IPS-15b (cell line): ENCODE measurements around the gene FOXN3.

Source experiments
- H3K27me3 ChIP-seq: one replicate; pipeline ENCODE4 v1.6.1; 2013; ENCODE audit warnings: low read length; ENCODE audit not compliant: control insufficient read depth, insufficient read depth
- H3K36me3 ChIP-seq: one replicate; pipeline ENCODE4 v1.6.1; 2013; ENCODE audit warnings: low read length; ENCODE audit not compliant: control insufficient read depth, insufficient read depth
- H3K4me1 ChIP-seq: one replicate; pipeline ENCODE4 v1.6.1; 2013; ENCODE audit warnings: mild to moderate bottlenecking, low read length; ENCODE audit not compliant: control insufficient read depth, insufficient read depth
- H3K4me3 ChIP-seq: one replicate; pipeline ENCODE4 v1.5.1; 2013; ENCODE audit warnings: low read depth, low read length
- H3K9ac ChIP-seq: one replicate; pipeline ENCODE4 v1.6.1; 2013; ENCODE audit warnings: low read depth, mild to moderate bottlenecking, low read length
- H3K9me3 ChIP-seq: one replicate; pipeline ENCODE4 v1.6.1; 2013; ENCODE audit warnings: mild to moderate bottlenecking, low read length; ENCODE audit not compliant: control insufficient read depth, insufficient read depth

Gene FOXN3

GRCh38 chr14:89445273-89445973, 28.4 kb upstream of the FOXN3 start:
- no peak overlapping the region for H3K9ac ChIP-seq
- no peak overlapping the region for H3K4me3 ChIP-seq
- H3K9me3 ChIP-seq: no peaks in the 10 kb centered on the region
- no peaks in the 10 kb centered on the region for H3K36me3 ChIP-seq
- peaks cover 20% of the 10 kb centered on the region for H3K4me1 ChIP-seq
- no peaks in the 10 kb centered on the region for H3K27me3 ChIP-seq

GRCh38 chr14:89444516-89445125, 27.6 kb upstream of the FOXN3 start:
- Histone ChIP-seq H3K9me3 (no peaks in the 10 kb centered on the region), H3K27me3 (no peaks in the 10 kb centered on the region), H3K9ac (no peak overlapping the region), H3K4me1 (peaks cover 23% of the 10 kb centered on the region), H3K36me3 (no peaks in the 10 kb centered on the region), H3K4me3 (no peak overlapping the region)

GRCh38 chr14:89444044-89444443, 27.0 kb upstream of the FOXN3 start:
- Histone ChIP-seq H3K4me3 (no peak overlapping the region), H3K9me3 (no peaks in the 10 kb centered on the region), H3K4me1 (peaks cover 23% of the 10 kb centered on the region), H3K9ac (no peak overlapping the region), H3K36me3 (no peaks in the 10 kb centered on the region), H3K27me3 (no peaks in the 10 kb centered on the region)

GRCh38 chr14:89443042-89443629, 26.1 kb upstream of the FOXN3 start:
- H3K9me3 ChIP-seq: no peaks in the 10 kb centered on the region
- peaks cover 23% of the 10 kb centered on the region for H3K4me1 ChIP-seq
- no peaks in the 10 kb centered on the region for H3K27me3 ChIP-seq
- no peaks in the 10 kb centered on the region for H3K36me3 ChIP-seq
- no peak overlapping the region for H3K4me3 ChIP-seq
- no peak overlapping the region for H3K9ac ChIP-seq

- H3K9ac ChIP-seq: peak overlapping the region; percentile 42
- no peaks in the 10 kb centered on the region for H3K36me3 ChIP-seq
- no peak overlapping the region for H3K4me3 ChIP-seq
- peaks cover 29% of the 10 kb centered on the region for H3K4me1 ChIP-seq
- H3K9me3 ChIP-seq: no peaks in the 10 kb centered on the region
- no peaks in the 10 kb centered on the region for H3K27me3 ChIP-seq
Measured at GRCh38 chr14:89442280-89442679, 25.2 kb upstream of the FOXN3 start.

- Histone ChIP-seq H3K4me1 (peaks cover 29% of the 10 kb centered on the region), H3K4me3 (peak overlapping the region; percentile 12), H3K9me3 (no peaks in the 10 kb centered on the region), H3K36me3 (no peaks in the 10 kb centered on the region), H3K27me3 (no peaks in the 10 kb centered on the region), H3K9ac (no peak overlapping the region)
Measured at GRCh38 chr14:89440986-89441909, 24.2 kb upstream of the FOXN3 start.

- H3K4me3 ChIP-seq: no peak overlapping the region
- no peaks in the 10 kb centered on the region for H3K27me3 ChIP-seq
- no peak overlapping the region for H3K9ac ChIP-seq
- H3K9me3 ChIP-seq: no peaks in the 10 kb centered on the region
- peaks cover 19% of the 10 kb centered on the region for H3K4me1 ChIP-seq
- no peaks in the 10 kb centered on the region for H3K36me3 ChIP-seq
Measured at GRCh38 chr14:89435892-89436656, 19.0 kb upstream of the FOXN3 start.

GRCh38 chr14:89435492-89435891, 18.5 kb upstream of the FOXN3 start:
- Histone ChIP-seq H3K4me3 (no peak overlapping the region), H3K27me3 (no peaks in the 10 kb centered on the region), H3K9me3 (no peaks in the 10 kb centered on the region), H3K36me3 (no peaks in the 10 kb centered on the region), H3K4me1 (peaks cover 21% of the 10 kb centered on the region), H3K9ac (no peak overlapping the region)

GRCh38 chr14:89432226-89432625, 15.2 kb upstream of the FOXN3 start:
- no peaks in the 10 kb centered on the region for H3K36me3 ChIP-seq
- H3K4me3 ChIP-seq: no peak overlapping the region
- no peak overlapping the region for H3K9ac ChIP-seq
- peaks cover 23% of the 10 kb centered on the region for H3K4me1 ChIP-seq
- H3K9me3 ChIP-seq: no peaks in the 10 kb centered on the region
- H3K27me3 ChIP-seq: no peaks in the 10 kb centered on the region

- H3K9ac ChIP-seq: no peak overlapping the region
- no peaks in the 10 kb centered on the region for H3K9me3 ChIP-seq
- no peak overlapping the region for H3K4me3 ChIP-seq
- H3K4me1 ChIP-seq: peaks cover 21% of the 10 kb centered on the region
- no peaks in the 10 kb centered on the region for H3K27me3 ChIP-seq
- H3K36me3 ChIP-seq: no peaks in the 10 kb centered on the region
Measured at GRCh38 chr14:89430391-89431236, 13.6 kb upstream of the FOXN3 start.
